ENCODE data around the gene PHF21A.

DNA sequence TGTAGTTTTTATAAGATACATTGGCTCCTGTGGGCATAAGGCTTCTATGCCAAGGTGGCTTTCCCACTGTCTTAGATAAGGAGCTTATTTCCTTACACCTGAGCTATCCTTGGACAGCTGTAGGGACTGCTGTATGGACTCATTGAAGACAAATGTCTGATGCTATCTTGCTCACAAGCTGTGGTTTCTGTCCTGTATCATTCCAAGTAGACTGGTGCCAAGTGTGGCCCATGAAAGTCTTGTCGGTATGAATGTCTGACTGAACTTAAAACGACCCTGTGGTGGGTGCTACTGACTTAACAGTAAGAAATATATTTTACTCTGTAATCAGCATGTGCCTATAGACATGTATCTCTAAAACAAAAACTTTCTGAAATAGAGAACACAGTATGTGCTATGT, 153.7 kb downstream of the PHF21A start:
- TF ChIP-seq CTCF (IDR thresholded peaks at IDR 0.05) (no peak), POLR2A (IDR thresholded peaks at IDR 0.05) (no peak)
